DOHH2 (cell line): ENCODE results near the gene MAPK8IP1.

ENCODE experiments used
- H3F3A ChIP-seq: fragments of 200-600 bp; sonication (generic), shearing (Covaris generic); 2 replicates; pipeline ENCODE4 v1.6.0; 2016; ENCODE audit warnings: antibody characterized with exemption, mild to moderate bottlenecking; ENCODE audit not compliant: control insufficient read depth, insufficient read depth
- H3K27ac ChIP-seq: fragments of 200-600 bp; sonication (generic); 2 replicates; pipeline ENCODE4 v1.5.1; 2014; ENCODE audit warnings: low read depth, mild to moderate bottlenecking, low read length, moderate library complexity
- H3K27me3 ChIP-seq: fragments of 200-600 bp; sonication (generic); 2 replicates; pipeline ENCODE4 v1.6.1; 2014; ENCODE audit warnings: mild to moderate bottlenecking, low read length, mixed read lengths; ENCODE audit not compliant: control insufficient read depth
- H3K36me3 ChIP-seq: fragments of 200-600 bp; sonication (generic); 2 replicates; pipeline ENCODE4 v1.6.1; 2014; ENCODE audit warnings: mild to moderate bottlenecking, low read length, moderate library complexity, mixed read lengths; ENCODE audit not compliant: control insufficient read depth
- H3K4me1 ChIP-seq: fragments of 200-600 bp; sonication (generic); 2 replicates; pipeline ENCODE4 v1.6.1; 2014; ENCODE audit warnings: mild to moderate bottlenecking, low read length, mixed read lengths; ENCODE audit not compliant: control insufficient read depth
- H3K4me2 ChIP-seq: fragments of 200-600 bp; sonication (generic); 2 replicates; pipeline ENCODE4 v1.6.0; 2014; ENCODE audit warnings: mild to moderate bottlenecking, low read length, moderate library complexity
- H3K4me3 ChIP-seq: fragments of 200-600 bp; sonication (generic); 2 replicates; pipeline ENCODE4 v1.5.1; 2014; ENCODE audit warnings: mild to moderate bottlenecking, low read length, mixed read lengths
- H3K79me2 ChIP-seq: fragments of 200-600 bp; sonication (generic); 2 replicates; pipeline ENCODE4 v1.6.1; 2014; ENCODE audit warnings: mild to moderate bottlenecking, low read length, mixed read lengths; ENCODE audit not compliant: control insufficient read depth
- H3K9me2 ChIP-seq: fragments of 200-600 bp; sonication (generic); replicated peaks from 2 replicates; pipeline ENCODE4 v1.6.1; 2014; ENCODE audit warnings: mild to moderate bottlenecking, low read length, mixed read lengths; ENCODE audit not compliant: control insufficient read depth
- H3K9me3 ChIP-seq: fragments of 200-600 bp; sonication (generic); 2 replicates; pipeline ENCODE4 v1.6.1; 2014; ENCODE audit warnings: antibody characterized with exemption, low read length, mixed read lengths; ENCODE audit not compliant: control insufficient read depth, insufficient read depth
- H4K20me1 ChIP-seq: fragments of 200-600 bp; sonication (generic); 2 replicates; pipeline ENCODE4 v1.6.0; 2014; ENCODE audit warnings: low read depth, mild to moderate bottlenecking, antibody characterized with exemption, low read length, moderate library complexity; ENCODE audit not compliant: control insufficient read depth, insufficient read depth
- CTCF ChIP-seq: fragments of 200-600 bp; sonication (generic); IDR thresholded peaks from one replicate; pipeline ENCODE4 v1.5.1; 2014; ENCODE audit warnings: antibody characterized with exemption, mild to moderate bottlenecking, low read depth, low read length; ENCODE audit not compliant: poor library complexity, severe bottlenecking
- EZH2phosphoT487 ChIP-seq: fragments of 200-600 bp; sonication (generic); IDR thresholded peaks from 2 replicates; pipeline ENCODE4 v1.6.1; 2017; ENCODE audit warnings: borderline replicate concordance, mild to moderate bottlenecking, antibody characterized with exemption, low read length, moderate library complexity, mixed read lengths

Gene MAPK8IP1

GRCh38 chr11:45934580-45935318, 49.3 kb downstream of the MAPK8IP1 start:
- no peak for TF ChIP-seq EZH2phosphoT487
- TF ChIP-seq CTCF = no peak
- H3F3A ChIP-seq = peaks cover 41% of the 10 kb centered on the region
- peak overlapping the region; percentile 78 for H3K4me3 ChIP-seq
- peaks cover 31% of the 10 kb centered on the region for H3K79me2 ChIP-seq
- no peaks in the 10 kb centered on the region for H3K9me3 ChIP-seq
- peak overlapping the region; percentile 98 for H3K27ac ChIP-seq
- no peaks in the 10 kb centered on the region for H3K9me2 ChIP-seq
- no peaks in the 10 kb centered on the region for H3K27me3 ChIP-seq
- peaks cover 97% of the 10 kb centered on the region for H3K4me1 ChIP-seq
- H3K36me3 ChIP-seq = peaks cover 48% of the 10 kb centered on the region
- peak overlapping the region; percentile 75 for H3K4me2 ChIP-seq
- no peaks in the 10 kb centered on the region for H4K20me1 ChIP-seq

GRCh38 chr11:45935349-45936064, 50.1 kb downstream of the MAPK8IP1 start:
- no peaks in the 10 kb centered on the region for H3K27me3 ChIP-seq
- no peak for TF ChIP-seq EZH2phosphoT487
- no peak for TF ChIP-seq CTCF
- H4K20me1 ChIP-seq = no peaks in the 10 kb centered on the region
- H3K9me3 ChIP-seq = no peaks in the 10 kb centered on the region
- H3K4me2 ChIP-seq = peak overlapping the region; percentile 75
- H3F3A ChIP-seq = peaks cover 38% of the 10 kb centered on the region
- H3K9me2 ChIP-seq = no peaks in the 10 kb centered on the region
- H3K4me1 ChIP-seq = peaks cover 92% of the 10 kb centered on the region
- H3K79me2 ChIP-seq = peaks cover 31% of the 10 kb centered on the region
- peak overlapping the region; percentile 25 for H3K4me3 ChIP-seq
- H3K27ac ChIP-seq = peak overlapping the region; percentile 36
- peaks cover 48% of the 10 kb centered on the region for H3K36me3 ChIP-seq

GRCh38 chr11:45936511-45937054, 51.1 kb downstream of the MAPK8IP1 start:
- no peaks in the 10 kb centered on the region for H3K27me3 ChIP-seq
- no peak overlapping the region for H3K4me2 ChIP-seq
- peaks cover 32% of the 10 kb centered on the region for H3F3A ChIP-seq
- peaks cover 81% of the 10 kb centered on the region for H3K4me1 ChIP-seq
- H3K27ac ChIP-seq = no peak overlapping the region
- no peak overlapping the region for H3K4me3 ChIP-seq
- H3K79me2 ChIP-seq = peaks cover 24% of the 10 kb centered on the region
- TF ChIP-seq CTCF = no peak
- TF ChIP-seq EZH2phosphoT487 = no peak
- no peaks in the 10 kb centered on the region for H3K9me3 ChIP-seq
- peaks cover 41% of the 10 kb centered on the region for H3K36me3 ChIP-seq
- H4K20me1 ChIP-seq = no peaks in the 10 kb centered on the region
- H3K9me2 ChIP-seq = no peaks in the 10 kb centered on the region
